PC-3 (cell line): ENCODE data around the gene MIPEP. TPM values are rescaled to one million over a fixed set of nuclear protein-coding genes. Genes with fewer than 3 reads are reported as not detected.

Experiments used
- ATAC-seq: fragments of 200-7000 bp; cut with Tn5 transposase; 2 replicates; pipeline ENCODE4 v1.9.1; 2020; ENCODE audit warnings: mild to moderate bottlenecking, moderate library complexity
- BruUV-seq: library from RNA; stranded (reverse); fragments of 400-500 nt; replicated peaks from 2 replicates; lab custom pipeline; 2021; lab: Mats Ljungman, UMichigan
- CTCF ChIA-PET: fragments of 300-600 bp; sonication (Branson Sonifier 250); formaldehyde crosslinking; loops from one replicate; lab custom pipeline; 2022; ENCODE audit warnings: antibody characterized with exemption; lab: Charles Lee
- POLR2A ChIA-PET: fragments of 300-600 bp; sonication (Branson Sonifier 250); formaldehyde crosslinking; loops from one replicate; lab custom pipeline; 2022; ENCODE audit warnings: antibody characterized with exemption; ENCODE audit not compliant: unreplicated experiment; lab: Charles Lee
- DNase-seq: peaks from one replicate; pipeline ENCODE4 v3.0.0-alpha.2; 2015
- H2AFZ ChIP-seq: fragments of 300-600 bp; sonication (generic); 2 replicates; pipeline ENCODE4 v1.6.0; 2016; ENCODE audit warnings: antibody characterized with exemption, low read length
- H3F3A ChIP-seq: fragments of 300-600 bp; sonication (generic); one replicate; pipeline ENCODE4 v1.6.0; 2017; ENCODE audit warnings: antibody characterized with exemption, low read length, control low read depth, mild to moderate bottlenecking; ENCODE audit not compliant: unreplicated experiment
- H3K27ac ChIP-seq: fragments of 300-600 bp; sonication (generic); 2 replicates; pipeline ENCODE4 v1.5.1; 2016; ENCODE audit warnings: mild to moderate bottlenecking, low read length
- H3K27me3 ChIP-seq: fragments of 300-600 bp; sonication (generic); 2 replicates; pipeline ENCODE4 v1.6.1; 2016; ENCODE audit warnings: low read length, mixed read lengths
- H3K36me3 ChIP-seq: fragments of 300-600 bp; sonication (generic); 2 replicates; pipeline ENCODE4 v1.6.1; 2016; ENCODE audit warnings: low read depth, mixed run types, low read length, mixed read lengths
- H3K4me1 ChIP-seq: fragments of 300-600 bp; sonication (generic); 2 replicates; pipeline ENCODE4 v1.5.1; 2016; ENCODE audit warnings: low read length; ENCODE audit not compliant: insufficient read depth
- H3K4me2 ChIP-seq: fragments of 300-600 bp; sonication (generic); 2 replicates; pipeline ENCODE4 v1.6.0; 2016; ENCODE audit warnings: low read length
- H3K4me3 ChIP-seq: fragments of 300-600 bp; sonication (generic); 2 replicates; pipeline ENCODE4 v1.5.1; 2016; ENCODE audit warnings: mild to moderate bottlenecking, low read length, mixed read lengths
- H3K79me2 ChIP-seq: fragments of 300-600 bp; sonication (generic); 2 replicates; pipeline ENCODE4 v1.6.1; 2017; ENCODE audit warnings: low read length, mixed read lengths
- H3K9ac ChIP-seq: fragments of 300-600 bp; sonication (generic); 2 replicates; pipeline ENCODE4 v1.6.0; 2016; ENCODE audit warnings: mild to moderate bottlenecking, low read length
- H3K9me2 ChIP-seq: fragments of 300-600 bp; sonication (generic); replicated peaks from 2 replicates; pipeline ENCODE4 v1.6.1; 2016; ENCODE audit warnings: mixed run types, low read length, mixed read lengths
- H3K9me3 ChIP-seq: fragments of 300-600 bp; sonication (generic); 2 replicates; pipeline ENCODE4 v1.6.1; 2016; ENCODE audit warnings: low read length, mixed read lengths
- H4K20me1 ChIP-seq: fragments of 300-600 bp; sonication (generic); 2 replicates; pipeline ENCODE4 v1.6.1; 2016; ENCODE audit warnings: low read length, mixed read lengths
- EZH2 ChIP-seq: fragments of 300-600 bp; sonication (generic); IDR thresholded peaks from one replicate; pipeline ENCODE4 v1.6.1; 2017; ENCODE audit warnings: antibody characterized with exemption, mild to moderate bottlenecking, low read length; ENCODE audit not compliant: unreplicated experiment
- EZH2phosphoT487 ChIP-seq: fragments of 300-600 bp; sonication (generic); IDR thresholded peaks from 2 replicates; pipeline ENCODE4 v1.6.1; 2018; ENCODE audit warnings: mild to moderate bottlenecking, antibody characterized with exemption, low read length, borderline replicate concordance
- intact Hi-C: fragments of 100-400 bp; cut with micrococcal nuclease; formaldehyde crosslinking; loops from 2 replicates; pipeline ENCODE4 v1.9.0; 2023
- total RNA-seq: library from RNA; depleted of rRNA; stranded (reverse); fragments of >200 nt; gene quantifications from 2 replicates; pipeline ENCODE4 v1.2.3, GENCODE V29; 2014
- TF ChIP-seq, protein P1 (sequence below): fragments of 300-600 bp; sonication (generic); conservative IDR thresholded peaks from 2 replicates; pipeline ENCODE4 v1.5.1; 2017; ENCODE audit warnings: antibody characterized with exemption, low read depth, mild to moderate bottlenecking, low read length

The MIPEP gene
- total RNA-seq, 1 experiment from 2014 or later = 30.5 TPM

DNA sequence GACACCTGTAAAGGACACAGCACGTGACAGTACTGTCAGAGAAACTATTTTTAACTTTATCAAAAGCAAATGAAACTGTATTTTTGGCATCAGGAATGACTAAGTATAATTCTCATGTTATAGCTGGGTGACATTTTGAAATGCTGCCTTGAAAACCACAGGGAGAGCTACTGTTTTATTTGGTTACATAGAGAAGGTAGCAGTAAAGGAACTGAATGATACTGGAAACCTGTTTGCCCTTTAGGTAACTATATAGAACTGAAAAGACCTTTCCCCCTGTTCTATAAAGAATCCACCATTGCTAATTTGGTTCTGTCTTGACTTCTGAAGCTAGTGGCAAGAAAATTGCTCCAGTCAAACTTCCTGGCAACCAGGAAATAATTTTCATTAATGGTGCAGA is 39.1 kb downstream of the MIPEP start:
- POLR2A ChIA-PET = interaction anchor here (0.7 kb wide), 1 partner anchor 107 kb away, joined by 4 read pairs; no protein-coding TSS in a partner anchor
- no peak for ATAC-seq

DNA sequence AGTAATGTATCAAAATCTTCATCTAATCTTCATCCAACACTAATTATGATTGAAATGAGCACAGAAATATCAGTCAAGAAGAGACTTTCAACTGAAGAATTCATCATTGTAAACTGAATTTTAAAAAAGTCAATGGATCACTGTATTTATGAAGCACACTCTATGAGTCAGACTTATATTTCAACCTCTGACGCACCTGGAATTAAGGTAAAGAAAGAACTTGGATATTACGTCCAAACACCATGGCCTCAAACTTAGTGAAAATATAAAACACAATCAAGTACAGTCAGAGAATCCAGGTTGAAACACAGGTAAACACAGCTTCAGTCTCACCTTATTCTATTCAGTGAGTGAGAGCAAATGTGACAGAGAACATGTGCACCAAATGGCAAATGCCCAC is 39.5 kb downstream of the MIPEP start:
- Histone ChIP-seq H3K4me3 (no peak overlapping the region), H3K4me1 (peaks cover 18% of the 10 kb centered on the region), H3K36me3 (no peaks in the 10 kb centered on the region), H3K9me3 (no peaks in the 10 kb centered on the region), H3K79me2 (no peaks in the 10 kb centered on the region), H3K4me2 (no peak overlapping the region), H3F3A (no peaks in the 10 kb centered on the region), H3K9ac (no peak overlapping the region), H2AFZ (no peak overlapping the region), H4K20me1 (no peaks in the 10 kb centered on the region), H3K9me2 (no peaks in the 10 kb centered on the region), H3K27ac (peak overlapping the region; percentile 9), H3K27me3 (no peaks in the 10 kb centered on the region)
- ChIA-PET CTCF (no interaction called here), POLR2A (no interaction called here)
- intact Hi-C loops = no loop called here
- TF ChIP-seq EZH2 = no peak
- TF ChIP-seq, protein P1, sequence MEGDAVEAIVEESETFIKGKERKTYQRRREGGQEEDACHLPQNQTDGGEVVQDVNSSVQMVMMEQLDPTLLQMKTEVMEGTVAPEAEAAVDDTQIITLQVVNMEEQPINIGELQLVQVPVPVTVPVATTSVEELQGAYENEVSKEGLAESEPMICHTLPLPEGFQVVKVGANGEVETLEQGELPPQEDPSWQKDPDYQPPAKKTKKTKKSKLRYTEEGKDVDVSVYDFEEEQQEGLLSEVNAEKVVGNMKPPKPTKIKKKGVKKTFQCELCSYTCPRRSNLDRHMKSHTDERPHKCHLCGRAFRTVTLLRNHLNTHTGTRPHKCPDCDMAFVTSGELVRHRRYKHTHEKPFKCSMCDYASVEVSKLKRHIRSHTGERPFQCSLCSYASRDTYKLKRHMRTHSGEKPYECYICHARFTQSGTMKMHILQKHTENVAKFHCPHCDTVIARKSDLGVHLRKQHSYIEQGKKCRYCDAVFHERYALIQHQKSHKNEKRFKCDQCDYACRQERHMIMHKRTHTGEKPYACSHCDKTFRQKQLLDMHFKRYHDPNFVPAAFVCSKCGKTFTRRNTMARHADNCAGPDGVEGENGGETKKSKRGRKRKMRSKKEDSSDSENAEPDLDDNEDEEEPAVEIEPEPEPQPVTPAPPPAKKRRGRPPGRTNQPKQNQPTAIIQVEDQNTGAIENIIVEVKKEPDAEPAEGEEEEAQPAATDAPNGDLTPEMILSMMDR = no peak
- TF ChIP-seq EZH2phosphoT487 = no peak
- no peak for ATAC-seq
- no TSS peak for BruUV-seq
- DNase-seq = no peak

More for the DNA sequence above, 39.1 kb downstream of the MIPEP start:
- Histone ChIP-seq H3K9ac (no peak overlapping the region), H3F3A (no peaks in the 10 kb centered on the region), H2AFZ (no peak overlapping the region), H4K20me1 (no peaks in the 10 kb centered on the region), H3K9me3 (no peaks in the 10 kb centered on the region), H3K79me2 (no peaks in the 10 kb centered on the region), H3K4me2 (no peak overlapping the region), H3K4me3 (no peak overlapping the region), H3K36me3 (no peaks in the 10 kb centered on the region), H3K9me2 (no peaks in the 10 kb centered on the region), H3K4me1 (peaks cover 18% of the 10 kb centered on the region), H3K27ac (peak overlapping the region; percentile 9), H3K27me3 (no peaks in the 10 kb centered on the region)
- intact Hi-C loops = no loop called here
- BruUV-seq = no TSS peak
- TF ChIP-seq, protein P1 = no peak
- TF ChIP-seq EZH2phosphoT487 = no peak
- no peak for TF ChIP-seq EZH2
- no peak for DNase-seq
- CTCF ChIA-PET = no interaction called here

DNA sequence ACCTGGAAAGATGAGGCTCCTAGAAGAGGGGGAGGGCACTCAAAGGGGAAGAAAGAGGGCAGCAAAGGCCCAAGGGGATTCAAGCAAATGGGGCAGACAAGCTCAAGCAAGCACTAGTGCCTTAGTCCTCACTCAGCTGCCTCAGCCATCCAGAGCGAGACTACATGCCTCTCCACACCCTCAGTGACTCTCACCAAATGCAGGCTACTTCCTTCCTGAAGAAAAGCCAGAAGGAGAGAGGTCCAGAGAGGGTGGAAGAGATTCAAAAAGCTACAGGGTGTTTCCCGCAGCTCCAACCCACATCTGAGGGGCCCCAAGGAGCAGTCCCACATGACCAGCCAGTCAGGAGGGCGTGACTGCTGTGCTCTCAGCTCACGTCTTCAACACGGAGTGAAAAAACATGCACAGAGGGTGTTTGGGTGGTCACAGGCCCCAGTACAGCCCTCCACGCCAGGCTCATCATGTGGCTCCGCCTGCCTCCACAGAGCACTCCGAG is 40.5 kb downstream of the MIPEP start:
- ChIA-PET POLR2A (interaction anchor here (1.0 kb wide), 1 partner anchor 10 kb away, joined by 4 read pairs; no protein-coding TSS in a partner anchor), CTCF (no interaction called here)
- Histone ChIP-seq H3K9me2 (no peaks in the 10 kb centered on the region), H3K4me3 (no peak overlapping the region), H4K20me1 (no peaks in the 10 kb centered on the region), H3K79me2 (no peaks in the 10 kb centered on the region), H3K4me1 (peaks cover 18% of the 10 kb centered on the region), H3K36me3 (no peaks in the 10 kb centered on the region), H3K27ac (no peak overlapping the region), H3F3A (no peaks in the 10 kb centered on the region), H3K9me3 (no peaks in the 10 kb centered on the region), H3K4me2 (no peak overlapping the region), H3K9ac (no peak overlapping the region), H2AFZ (no peak overlapping the region), H3K27me3 (no peaks in the 10 kb centered on the region)
- no peak for ATAC-seq
- TF ChIP-seq EZH2phosphoT487 (no peak), EZH2 (no peak)
- TF ChIP-seq, protein P1 = no peak
- no peak for DNase-seq
- intact Hi-C loops = no loop called here
- BruUV-seq = no TSS peak
